BJ (cell line): ENCODE results near the gene DIO3. TPM values are rescaled to one million over a fixed set of nuclear protein-coding genes. Genes with fewer than 3 reads are reported as not detected.

Experiments
- CTCF ChIA-PET: fragments of 350-600 bp; formaldehyde crosslinking; extraction: SDS; loops from one replicate; lab custom pipeline; 2021; ENCODE audit warnings: antibody characterized with exemption, inconsistent platforms; lab: Yijun Ruan, JAX
- POLR2A ChIA-PET: fragments of 300-600 bp; sonication (Branson Sonifier 250); formaldehyde crosslinking; extraction: SDS; loops from one replicate; lab custom pipeline; 2021; ENCODE audit warnings: antibody characterized with exemption; lab: Charles Lee
- DNase-seq: peaks from one replicate; pipeline ENCODE4 v3.0.0-alpha.2; 2011; ENCODE audit warnings: low read depth
- H3K27me3 ChIP-seq: 2 replicates; pipeline ENCODE4 v1.6.0; 2011; ENCODE audit warnings: low read length; ENCODE audit not compliant: control insufficient read depth, insufficient read depth
- H3K36me3 ChIP-seq: 2 replicates; pipeline ENCODE4 v1.5.1; 2011; ENCODE audit warnings: low read length; ENCODE audit not compliant: control insufficient read depth, insufficient read depth
- H3K4me3 ChIP-seq: 2 replicates; pipeline ENCODE4 v1.5.1; 2011; ENCODE audit warnings: low read depth, mild to moderate bottlenecking, control low read depth, low read length
- polyA plus RNA-seq: library from polyadenylated mRNA; depleted of rRNA; stranded (reverse); fragments of >200 nt; gene quantifications from 2 replicates; pipeline ENCODE4 v1.2.3, GENCODE V29; 2011
- TF ChIP-seq, protein P1 (sequence below): IDR thresholded peaks from 2 replicates; pipeline ENCODE4 v1.5.1; 2011; ENCODE audit warnings: low read depth, mild to moderate bottlenecking, control low read depth, inconsistent platforms, low read length, moderate library complexity; ENCODE audit not compliant: insufficient read depth

DIO3 gene
- polyA plus RNA-seq, 1 experiment, result not detected

DNA sequence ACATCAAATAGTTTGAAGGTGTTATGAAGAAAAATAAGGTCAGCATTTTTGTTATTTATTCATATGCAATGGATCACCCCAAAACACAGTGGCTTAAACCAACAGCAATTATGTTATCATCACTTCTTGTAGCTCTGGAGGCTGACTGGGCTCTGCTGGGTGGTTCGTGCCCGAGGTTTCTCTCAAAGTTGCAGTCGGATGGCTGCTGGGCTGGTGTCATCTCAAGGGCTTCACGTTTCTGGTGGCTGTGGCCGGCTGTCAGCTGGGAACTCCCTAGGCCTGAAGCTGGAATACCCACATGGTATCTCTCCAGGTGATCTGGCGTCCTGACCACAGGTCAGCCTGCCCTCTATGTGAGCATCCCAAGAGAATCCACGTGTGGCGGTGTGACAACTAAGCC is 12.0 kb downstream of the DIO3 start:
- H3K36me3 ChIP-seq, result no peaks in the 10 kb centered on the region
- no peak for DNase-seq
- no peak overlapping the region for H3K4me3 ChIP-seq
- TF ChIP-seq, protein P1, sequence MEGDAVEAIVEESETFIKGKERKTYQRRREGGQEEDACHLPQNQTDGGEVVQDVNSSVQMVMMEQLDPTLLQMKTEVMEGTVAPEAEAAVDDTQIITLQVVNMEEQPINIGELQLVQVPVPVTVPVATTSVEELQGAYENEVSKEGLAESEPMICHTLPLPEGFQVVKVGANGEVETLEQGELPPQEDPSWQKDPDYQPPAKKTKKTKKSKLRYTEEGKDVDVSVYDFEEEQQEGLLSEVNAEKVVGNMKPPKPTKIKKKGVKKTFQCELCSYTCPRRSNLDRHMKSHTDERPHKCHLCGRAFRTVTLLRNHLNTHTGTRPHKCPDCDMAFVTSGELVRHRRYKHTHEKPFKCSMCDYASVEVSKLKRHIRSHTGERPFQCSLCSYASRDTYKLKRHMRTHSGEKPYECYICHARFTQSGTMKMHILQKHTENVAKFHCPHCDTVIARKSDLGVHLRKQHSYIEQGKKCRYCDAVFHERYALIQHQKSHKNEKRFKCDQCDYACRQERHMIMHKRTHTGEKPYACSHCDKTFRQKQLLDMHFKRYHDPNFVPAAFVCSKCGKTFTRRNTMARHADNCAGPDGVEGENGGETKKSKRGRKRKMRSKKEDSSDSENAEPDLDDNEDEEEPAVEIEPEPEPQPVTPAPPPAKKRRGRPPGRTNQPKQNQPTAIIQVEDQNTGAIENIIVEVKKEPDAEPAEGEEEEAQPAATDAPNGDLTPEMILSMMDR, result no peak
- POLR2A ChIA-PET, result no interaction called here
- CTCF ChIA-PET, result no interaction called here
- peaks cover 3% of the 10 kb centered on the region; the same call in 1 of the 2 replicates for H3K27me3 ChIP-seq

DNA sequence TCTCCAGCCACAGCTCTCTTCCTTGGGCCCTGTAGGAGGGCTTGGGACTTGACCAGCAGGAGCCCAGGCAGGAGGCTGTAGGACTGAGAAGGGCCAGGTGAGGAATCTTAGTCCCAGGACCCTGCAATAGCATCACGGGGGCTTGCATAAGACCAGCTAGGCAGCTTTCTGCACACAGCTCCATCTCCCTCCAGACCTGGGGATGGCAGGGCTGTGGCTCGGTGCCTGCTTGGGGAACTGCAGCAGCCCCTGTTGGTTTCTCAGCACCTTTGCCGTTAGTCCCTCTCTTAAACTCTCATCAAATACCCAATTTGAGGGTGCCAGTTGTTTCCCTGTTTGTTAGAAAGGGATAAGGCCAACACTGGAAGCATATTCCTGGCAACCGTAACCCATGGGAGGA is 14.3 kb downstream of the DIO3 start:
- Histone ChIP-seq H3K36me3 (no peaks in the 10 kb centered on the region), H3K4me3 (no peak overlapping the region), H3K27me3 (peaks cover 4% of the 10 kb centered on the region)
- TF ChIP-seq, protein P1, result no peak
- ChIA-PET POLR2A (no interaction called here), CTCF (no interaction called here)
- DNase-seq, result no peak

DNA sequence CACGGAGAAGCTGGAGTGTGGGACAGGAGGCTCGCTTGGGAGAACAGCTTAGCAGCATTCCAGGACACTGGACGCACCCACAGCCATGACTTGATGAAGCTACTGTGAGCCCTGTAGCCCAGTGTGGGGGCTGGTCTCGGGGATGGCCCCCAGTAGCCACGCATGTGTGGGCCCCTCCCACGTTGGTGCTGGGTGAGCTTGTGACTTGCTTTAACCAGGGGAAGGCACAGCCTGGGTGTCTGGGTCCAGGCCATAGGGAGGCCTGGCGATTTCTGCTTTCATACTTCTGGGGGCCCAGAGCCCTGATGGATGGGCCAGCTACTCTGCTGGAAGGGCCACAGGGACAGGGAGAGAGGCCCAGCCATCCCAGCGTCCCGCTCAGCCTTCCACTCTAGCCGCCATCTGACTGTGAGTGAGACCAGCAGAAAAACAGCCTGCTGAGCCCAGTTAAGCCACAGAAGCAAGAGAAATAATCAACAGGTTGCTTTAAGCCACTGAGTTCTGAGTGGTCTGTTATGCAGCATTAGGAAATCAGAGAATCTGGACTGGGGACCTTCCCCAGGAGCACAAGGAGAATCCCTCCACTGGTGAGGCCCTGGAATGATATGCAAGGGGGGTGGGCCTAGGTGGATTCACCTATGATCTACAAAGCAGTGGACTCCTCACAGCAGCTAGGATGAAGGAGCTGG is 16.1 kb downstream of the DIO3 start:
- no peak overlapping the region for H3K4me3 ChIP-seq
- no peaks in the 10 kb centered on the region for H3K36me3 ChIP-seq
- ChIA-PET POLR2A (no interaction called here), CTCF (no interaction called here)
- TF ChIP-seq, protein P1, result no peak
- H3K27me3 ChIP-seq, result peaks cover 6% of the 10 kb centered on the region
- DNase-seq, result no peak

DNA sequence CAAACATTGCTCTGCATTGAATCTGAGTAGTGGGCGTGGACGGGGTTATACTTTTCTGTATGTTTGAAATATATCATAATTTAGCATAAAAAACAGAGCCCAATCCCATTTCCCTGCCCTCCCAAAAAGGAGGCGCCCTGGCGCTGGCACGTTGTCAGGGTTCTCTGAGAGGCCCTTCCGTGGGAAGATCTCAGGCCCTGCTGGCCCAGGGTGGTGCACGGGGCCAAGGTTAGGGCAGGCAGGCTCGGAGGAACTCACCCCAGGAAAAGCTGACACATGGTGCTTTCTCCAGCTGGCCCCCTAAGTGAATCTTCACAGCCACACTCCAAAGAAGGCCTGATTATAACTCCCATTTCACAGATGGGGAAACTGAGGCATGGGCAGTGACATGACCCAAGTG is 17.2 kb downstream of the DIO3 start:
- ChIA-PET CTCF (interaction anchor here (1.1 kb wide), 1 partner anchor 50 kb away, joined by 3 read pairs; no protein-coding TSS in a partner anchor), POLR2A (no interaction called here)
- TF ChIP-seq, protein P1, result no peak

DNA sequence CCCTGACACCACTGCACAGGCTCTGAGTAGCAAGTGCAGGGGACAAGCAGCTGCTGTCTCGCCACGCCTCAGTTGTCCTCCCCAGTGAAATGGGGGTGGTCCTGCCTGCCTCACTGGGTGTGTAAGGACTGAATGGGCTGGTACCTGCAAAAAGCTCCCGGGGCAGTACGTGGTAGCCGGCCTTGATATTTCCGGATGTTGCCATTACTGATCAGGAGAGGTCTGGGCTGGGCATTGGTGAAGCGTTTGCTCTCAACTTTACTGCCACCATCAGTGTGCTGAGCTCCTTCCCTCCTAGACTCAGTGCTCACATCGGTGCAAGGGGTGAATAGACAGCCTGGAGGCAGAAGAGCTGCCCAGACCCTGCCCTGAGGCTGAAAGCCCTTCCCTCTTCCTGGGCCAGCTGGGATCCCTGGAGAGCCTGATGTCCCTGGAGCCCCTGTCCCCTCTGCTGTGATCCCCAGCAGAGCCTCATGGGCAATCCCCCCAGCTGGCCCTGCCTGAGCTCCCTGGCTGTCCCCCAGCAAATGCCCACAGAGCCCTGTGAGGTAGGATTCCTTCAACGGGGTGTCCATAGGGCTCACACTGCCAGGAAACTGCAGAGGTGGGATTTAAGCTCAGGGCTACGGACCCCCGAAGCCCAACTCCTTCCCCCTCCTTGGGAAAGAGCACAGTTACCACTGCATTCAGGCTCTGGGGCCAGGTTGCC is 18.2 kb downstream of the DIO3 start:
- CTCF ChIA-PET, result interaction anchor here (0.6 to 1.1 kb wide), 2 partner anchors 12 to 49 kb away, joined by 3 read pairs; no protein-coding TSS in a partner anchor
- TF ChIP-seq, protein P1, result no peak
- POLR2A ChIA-PET, result no interaction called here
- H3K36me3 ChIP-seq, result no peaks in the 10 kb centered on the region
- peaks cover 6% of the 10 kb centered on the region for H3K27me3 ChIP-seq
- no peak for DNase-seq
- no peak overlapping the region for H3K4me3 ChIP-seq

More for the DNA sequence above, 17.2 kb downstream of the DIO3 start:
- Histone ChIP-seq H3K36me3 (no peaks in the 10 kb centered on the region), H3K4me3 (no peak overlapping the region), H3K27me3 (peaks cover 6% of the 10 kb centered on the region)
- no peak for DNase-seq
